Upper lobe of left lung (tissue), 4 donors: ENCODE results near the gene ZNF618.

Source experiments
- EP300 ChIP-seq, 4 donors: sonication (generic); formaldehyde crosslinking; IDR thresholded peaks; one replicate each; pipeline ENCODE4 v1.5.1; 2017; ENCODE audit warnings: antibody characterized with exemption in 4 of 4, control low read depth in 2 of 4
- POLR2AphosphoS5 ChIP-seq, 2 donors: sonication (generic); formaldehyde crosslinking; IDR thresholded peaks; one replicate each; pipeline ENCODE4 v1.5.1; 2017; ENCODE audit warnings: antibody characterized with exemption in 2 of 2
- TF ChIP-seq, protein P1 (sequence below), 6 experiments: fragments of 450-650 bp in 4 of 6; fragments of 200-600 bp in 2 of 6; sonication (generic) in 2 of 6; IDR thresholded peaks; one replicate each; pipeline ENCODE4 v1.5.1; 2016 to 2019; ENCODE audit warnings: antibody characterized with exemption in 6 of 6

DNA sequence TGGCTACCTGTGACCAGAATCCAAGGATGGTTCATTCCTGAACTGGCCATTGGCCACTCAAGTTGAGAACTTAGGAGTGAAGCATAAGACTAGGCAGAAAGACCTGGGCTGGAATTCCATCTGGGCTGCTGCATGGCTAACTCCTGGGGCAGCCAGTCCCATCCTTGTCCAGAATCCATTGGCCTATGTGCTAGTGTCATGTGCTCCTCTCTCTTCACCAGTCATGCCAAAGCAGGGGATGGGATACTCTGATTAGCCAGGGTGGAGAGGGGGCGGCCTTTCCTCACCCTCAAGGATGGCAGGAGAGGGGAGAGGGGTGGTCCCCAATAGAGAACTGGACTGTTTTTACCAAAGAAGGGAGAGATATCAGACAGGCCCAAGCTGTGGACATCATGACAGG lies 93.2 kb downstream of the ZNF618 start:
- TF ChIP-seq EP300 (IDR thresholded peaks at IDR 0.05) (no peak), POLR2AphosphoS5 (IDR thresholded peaks at IDR 0.05) (no peak)
- TF ChIP-seq, protein P1, sequence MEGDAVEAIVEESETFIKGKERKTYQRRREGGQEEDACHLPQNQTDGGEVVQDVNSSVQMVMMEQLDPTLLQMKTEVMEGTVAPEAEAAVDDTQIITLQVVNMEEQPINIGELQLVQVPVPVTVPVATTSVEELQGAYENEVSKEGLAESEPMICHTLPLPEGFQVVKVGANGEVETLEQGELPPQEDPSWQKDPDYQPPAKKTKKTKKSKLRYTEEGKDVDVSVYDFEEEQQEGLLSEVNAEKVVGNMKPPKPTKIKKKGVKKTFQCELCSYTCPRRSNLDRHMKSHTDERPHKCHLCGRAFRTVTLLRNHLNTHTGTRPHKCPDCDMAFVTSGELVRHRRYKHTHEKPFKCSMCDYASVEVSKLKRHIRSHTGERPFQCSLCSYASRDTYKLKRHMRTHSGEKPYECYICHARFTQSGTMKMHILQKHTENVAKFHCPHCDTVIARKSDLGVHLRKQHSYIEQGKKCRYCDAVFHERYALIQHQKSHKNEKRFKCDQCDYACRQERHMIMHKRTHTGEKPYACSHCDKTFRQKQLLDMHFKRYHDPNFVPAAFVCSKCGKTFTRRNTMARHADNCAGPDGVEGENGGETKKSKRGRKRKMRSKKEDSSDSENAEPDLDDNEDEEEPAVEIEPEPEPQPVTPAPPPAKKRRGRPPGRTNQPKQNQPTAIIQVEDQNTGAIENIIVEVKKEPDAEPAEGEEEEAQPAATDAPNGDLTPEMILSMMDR (IDR thresholded peaks at IDR 0.05) = no peak
